NOMO-1 treated with DMSO at 0.1 percent for 48 hours (cell line): Measurements from ENCODE around the gene CTNNB1.

ENCODE experiments used
- DNase-seq: peaks from one replicate; lab custom pipeline; 2025; ENCODE audit not compliant: unreplicated experiment; lab: John Stamatoyannopoulos, UW

Gene CTNNB1

GRCh38 chr3:41192885-41193284, 6.4 kb upstream of the CTNNB1 start:
- no peak for DNase-seq

- DNase-seq: no peak
These were observed 5.3 kb upstream of the CTNNB1 start for GRCh38 chr3:41193794-41194539.

- DNase-seq: no peak
These were observed 4.6 kb upstream of the CTNNB1 start for GRCh38 chr3:41194701-41195100.

- DNase-seq: no peak
These were observed 3.4 kb upstream of the CTNNB1 start for GRCh38 chr3:41195946-41196345.

GRCh38 chr3:41196499-41197410, 2.5 kb upstream of the CTNNB1 start:
- DNase-seq: no peak

- no peak for DNase-seq
These were observed 1.3 kb upstream of the CTNNB1 start for GRCh38 chr3:41198046-41198445.

- peak; percentile 14 for DNase-seq
These were observed 779 bp upstream of the CTNNB1 start for GRCh38 chr3:41198526-41198925.

- peak; percentile 15 for DNase-seq
These were observed 762 bp downstream of the CTNNB1 start for GRCh38 chr3:41199866-41200668.

GRCh38 chr3:41200669-41201021, 1.3 kb downstream of the CTNNB1 start:
- peak; percentile 65 for DNase-seq

GRCh38 chr3:41202075-41202833, 2.9 kb downstream of the CTNNB1 start:
- no peak for DNase-seq

- peak; percentile 14 for DNase-seq
These were observed 3.6 kb downstream of the CTNNB1 start for GRCh38 chr3:41202834-41203345.

GRCh38 chr3:41204369-41204768, 5.1 kb downstream of the CTNNB1 start:
- no peak for DNase-seq

- DNase-seq: no peak
These were observed 6.3 kb downstream of the CTNNB1 start for GRCh38 chr3:41205591-41205990.

GRCh38 chr3:41207355-41207754, 8.1 kb downstream of the CTNNB1 start:
- no peak for DNase-seq

- no peak for DNase-seq
These were observed 9.4 kb downstream of the CTNNB1 start for GRCh38 chr3:41208507-41209220.

- no peak for DNase-seq
These were observed 10.3 kb downstream of the CTNNB1 start for GRCh38 chr3:41209646-41210045.

GRCh38 chr3:41210966-41211365, 11.7 kb downstream of the CTNNB1 start:
- DNase-seq: no peak

- DNase-seq: no peak
These were observed 12.8 kb downstream of the CTNNB1 start for GRCh38 chr3:41212088-41212487.

GRCh38 chr3:41213588-41213987, 14.3 kb downstream of the CTNNB1 start:
- no peak for DNase-seq

- DNase-seq: no peak
These were observed 17.1 kb downstream of the CTNNB1 start for GRCh38 chr3:41216422-41216821.
